NCI-H1694 treated with DMSO at 0.1 percent for 48 hours (cell line): ENCODE data around the gene NIPAL3.
A peak's percentile ranks its signal among the peaks of the same experiment; 100 is the strongest.

Experiments used
- DNase-seq: peaks from one replicate; lab custom pipeline; 2025; lab: John Stamatoyannopoulos, UW

NIPAL3 gene

DNA sequence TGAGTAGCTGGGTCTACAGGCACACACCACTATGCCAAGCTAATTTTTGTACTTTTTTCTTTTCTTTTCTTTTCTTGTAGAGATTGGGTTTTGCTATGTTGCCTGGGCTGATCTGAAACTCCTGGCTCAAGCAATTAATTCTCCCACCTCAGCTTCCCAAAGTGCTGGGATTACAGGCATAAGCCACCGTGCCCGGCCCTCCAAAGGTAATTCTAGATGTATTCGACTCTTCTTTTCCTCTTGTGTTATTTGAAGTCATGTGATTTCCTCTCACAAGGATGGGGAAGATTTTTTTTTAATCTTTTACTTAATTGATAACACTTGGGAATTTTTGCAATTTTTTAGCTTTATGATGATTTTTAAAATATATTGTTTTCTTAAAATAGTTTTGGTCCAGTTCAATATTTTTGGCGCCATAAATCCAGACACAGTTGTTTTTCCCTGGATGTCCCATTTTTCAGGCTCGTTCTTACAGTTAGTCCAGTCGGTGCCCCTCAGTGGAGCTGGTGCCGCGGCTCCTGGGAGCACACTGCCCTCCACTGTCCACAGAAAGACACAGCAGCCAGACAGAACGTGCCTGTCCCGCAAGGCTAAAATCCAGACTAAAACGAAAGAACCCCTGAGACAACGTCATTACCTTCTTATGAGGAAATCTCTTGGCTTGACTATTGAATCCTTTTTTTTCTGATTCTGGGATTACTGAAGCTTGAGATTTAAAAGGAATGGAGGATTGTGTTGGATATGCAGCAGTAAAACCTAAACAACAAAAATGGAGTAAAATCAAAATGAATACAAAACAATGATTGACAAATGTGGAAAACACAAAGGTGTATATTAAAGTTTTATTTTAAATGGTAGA, 24.4 kb upstream of the NIPAL3 start:
- peak; percentile 75 for DNase-seq

DNA sequence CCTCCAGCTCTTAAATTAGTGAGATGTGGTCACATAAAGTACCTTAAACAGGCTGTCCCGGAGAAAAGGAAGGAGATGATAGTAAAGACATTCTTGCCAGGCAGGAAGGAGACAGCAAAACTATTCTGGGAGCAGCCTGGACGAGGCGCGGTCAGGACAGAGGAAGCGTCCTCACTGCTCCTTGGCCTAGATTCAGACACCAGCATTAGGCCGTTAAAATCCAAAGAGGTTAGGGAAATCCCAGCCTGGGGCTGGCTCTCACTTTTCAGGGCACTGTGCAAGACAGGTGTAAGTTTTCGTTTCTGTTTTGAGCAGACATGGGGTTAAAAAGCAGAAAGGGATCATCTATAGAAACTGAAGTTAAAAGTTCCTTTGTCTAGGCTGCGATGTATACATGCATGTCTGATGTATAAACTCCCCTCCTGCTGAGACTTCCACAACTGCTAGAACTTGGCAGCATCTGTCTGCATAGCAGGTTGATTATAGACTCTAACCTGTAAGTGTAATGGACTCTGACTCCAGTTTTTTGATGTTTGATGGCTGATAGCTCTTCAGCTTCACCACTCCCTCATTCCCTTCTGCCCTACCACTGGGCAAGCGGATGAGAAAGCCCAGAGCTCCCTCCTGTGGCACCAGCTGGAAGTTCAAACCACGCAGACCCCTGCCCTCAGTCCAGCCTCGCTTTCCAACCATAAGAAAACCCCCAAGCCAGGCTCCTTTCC, 23.6 kb upstream of the NIPAL3 start:
- peak; percentile 54 for DNase-seq

DNA sequence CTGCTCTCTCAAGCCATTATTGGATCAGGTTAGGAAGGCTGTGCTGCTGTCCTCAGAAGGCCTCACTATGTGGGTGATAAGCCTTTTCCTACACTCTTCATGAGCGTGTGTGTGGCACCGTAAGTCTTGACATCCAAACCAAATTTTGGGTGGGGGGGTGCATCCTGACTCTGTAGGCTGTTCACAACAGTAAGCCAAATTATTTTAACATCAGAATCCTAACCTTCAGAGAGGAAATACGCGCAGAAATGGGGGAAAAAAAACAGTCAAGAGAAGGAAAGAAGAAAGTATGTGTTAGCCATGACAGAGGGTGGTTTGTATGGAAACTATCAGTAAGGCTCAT, 23.0 kb upstream of the NIPAL3 start:
- DNase-seq, result no peak

- no peak for DNase-seq
Measured at GRCh38 chr1:24392982-24393650, 22.5 kb upstream of the NIPAL3 start.

GRCh38 chr1:24393892-24394291, 21.7 kb upstream of the NIPAL3 start:
- no peak for DNase-seq

GRCh38 chr1:24400065-24400464, 15.5 kb upstream of the NIPAL3 start:
- no peak for DNase-seq

- DNase-seq, result no peak
Measured at GRCh38 chr1:24403806-24404205, 11.8 kb upstream of the NIPAL3 start.

- DNase-seq, result no peak
Measured at GRCh38 chr1:24406788-24407187, 8.8 kb upstream of the NIPAL3 start.

GRCh38 chr1:24409535-24409934, 6.1 kb upstream of the NIPAL3 start:
- DNase-seq, result no peak

GRCh38 chr1:24410750-24411149, 4.9 kb upstream of the NIPAL3 start:
- no peak for DNase-seq

GRCh38 chr1:24411963-24412362, 3.6 kb upstream of the NIPAL3 start:
- DNase-seq, result no peak

DNA sequence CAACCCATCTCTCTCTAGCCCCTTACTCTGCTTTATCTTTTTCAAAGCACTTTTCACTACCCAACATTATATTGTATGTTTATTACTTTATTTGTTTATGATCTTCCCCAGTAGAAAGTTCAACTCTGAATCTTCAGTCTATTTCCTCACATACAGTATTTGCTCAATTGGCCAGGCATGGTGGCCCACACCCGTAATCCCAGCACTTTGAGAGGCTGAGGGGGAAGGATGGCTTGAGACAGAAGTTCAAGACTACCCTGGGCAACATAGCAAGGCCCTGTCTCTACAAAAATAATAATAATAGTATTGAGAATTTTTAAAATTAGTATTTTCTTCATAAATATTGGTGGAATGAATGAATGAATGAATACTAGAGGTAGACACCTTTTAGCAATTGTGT, 3.2 kb upstream of the NIPAL3 start:
- no peak for DNase-seq

DNA sequence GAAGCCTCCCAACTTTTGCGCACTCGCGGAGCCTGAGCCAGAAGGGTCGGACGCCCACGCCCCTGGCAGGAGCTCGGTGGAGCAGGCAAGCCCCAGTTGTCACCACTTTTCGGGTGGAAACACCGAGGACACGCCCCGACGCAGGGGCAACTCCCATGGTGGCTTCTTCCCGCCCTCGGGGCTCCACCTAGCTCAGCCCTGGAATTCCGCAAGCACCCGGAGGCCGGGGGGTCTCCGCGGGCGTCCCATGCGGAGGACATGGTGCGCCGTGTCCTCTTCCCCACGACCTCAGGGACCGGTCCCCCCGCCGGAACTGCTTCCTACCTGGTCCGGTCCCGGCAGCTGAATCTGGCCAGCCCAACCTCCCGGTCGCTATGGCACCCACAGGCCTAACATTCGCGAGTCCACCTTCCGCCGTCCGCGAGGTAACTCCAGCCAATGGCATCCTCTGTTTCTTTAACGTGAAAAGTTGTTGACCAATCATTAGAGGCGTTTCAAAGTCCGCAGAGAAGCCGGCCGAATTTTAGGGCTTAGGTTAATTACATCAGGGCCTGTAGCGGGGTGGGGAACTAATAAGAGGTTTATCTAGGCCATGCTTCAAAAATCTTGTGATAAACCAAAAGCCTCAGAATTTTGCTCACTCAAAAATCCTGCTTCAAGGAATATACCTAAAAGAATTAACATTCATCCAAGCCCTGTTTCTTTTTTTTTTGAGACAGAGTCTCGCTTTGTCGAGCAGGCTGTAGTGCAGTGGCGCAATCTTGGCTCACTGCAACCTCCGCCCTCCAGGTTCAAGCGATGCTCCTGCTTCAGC, 2.0 kb upstream of the NIPAL3 start, which contains the start of gene STPG1:
Gene STPG1, minus strand, starts transcription at position 433 of the 814 bp plus-strand sequence. CDS start 12,394 bp downstream, outside the sequence.
- DNase-seq, result no peak

- no peak for DNase-seq
Measured at GRCh38 chr1:24414775-24415333, 748 bp upstream of the NIPAL3 start.

GRCh38 chr1:24415910-24416665, 486 bp downstream of the NIPAL3 start:
- peak; percentile 9 for DNase-seq

DNA sequence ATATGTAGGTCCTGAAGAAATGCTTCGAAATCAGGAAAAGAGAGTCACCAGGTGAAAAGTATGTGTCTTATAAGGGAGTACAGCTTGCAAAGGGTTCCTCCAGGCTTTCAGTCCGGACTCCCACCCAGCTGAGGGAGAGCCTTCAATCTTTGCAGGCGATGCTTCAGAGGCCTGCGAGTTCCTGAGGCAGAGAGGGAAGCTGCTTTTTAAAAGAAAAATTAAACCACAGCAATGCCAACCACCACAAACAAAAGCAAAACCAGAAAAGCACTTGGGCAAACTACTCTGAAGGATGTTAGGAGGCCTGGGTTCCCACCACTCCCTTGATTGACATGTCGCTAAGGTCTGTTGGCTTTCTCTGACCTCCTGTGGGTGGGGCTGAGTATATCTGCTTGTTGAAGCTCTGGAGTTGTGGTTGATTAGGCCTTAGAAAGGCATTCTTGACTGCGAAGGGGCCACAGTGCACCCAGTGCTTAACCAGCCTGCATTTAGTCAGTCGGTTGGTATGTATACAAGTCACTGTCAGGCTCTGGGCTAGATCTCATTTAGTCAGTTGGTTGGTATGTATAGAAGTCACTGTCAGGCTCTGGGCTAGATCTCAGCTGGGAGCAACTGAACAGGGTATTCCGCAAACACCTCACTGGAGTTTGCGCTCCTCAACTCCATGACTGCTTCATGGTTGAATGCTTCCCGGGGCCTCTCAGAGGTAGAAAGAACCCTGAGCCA, 1.2 kb downstream of the NIPAL3 start:
- no peak for DNase-seq

DNA sequence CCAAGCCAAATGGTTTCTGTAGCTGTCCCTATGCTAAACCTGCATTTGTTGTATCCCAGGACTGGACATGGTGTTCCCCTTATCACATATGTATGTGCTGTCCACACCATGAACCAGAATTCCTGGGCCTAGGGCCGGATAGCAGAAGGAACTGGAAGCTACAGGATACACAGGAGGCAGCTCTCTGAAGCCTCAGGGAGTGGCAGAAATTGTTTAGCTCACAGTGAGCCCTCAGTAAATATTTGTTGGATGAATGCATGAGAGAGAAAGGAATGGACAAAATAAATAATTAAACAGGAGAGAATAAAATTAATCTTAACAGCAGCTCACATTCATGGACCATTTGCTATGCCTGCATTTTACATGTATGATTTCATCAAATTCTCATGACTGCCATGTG, 2.1 kb downstream of the NIPAL3 start:
- no peak for DNase-seq

DNA sequence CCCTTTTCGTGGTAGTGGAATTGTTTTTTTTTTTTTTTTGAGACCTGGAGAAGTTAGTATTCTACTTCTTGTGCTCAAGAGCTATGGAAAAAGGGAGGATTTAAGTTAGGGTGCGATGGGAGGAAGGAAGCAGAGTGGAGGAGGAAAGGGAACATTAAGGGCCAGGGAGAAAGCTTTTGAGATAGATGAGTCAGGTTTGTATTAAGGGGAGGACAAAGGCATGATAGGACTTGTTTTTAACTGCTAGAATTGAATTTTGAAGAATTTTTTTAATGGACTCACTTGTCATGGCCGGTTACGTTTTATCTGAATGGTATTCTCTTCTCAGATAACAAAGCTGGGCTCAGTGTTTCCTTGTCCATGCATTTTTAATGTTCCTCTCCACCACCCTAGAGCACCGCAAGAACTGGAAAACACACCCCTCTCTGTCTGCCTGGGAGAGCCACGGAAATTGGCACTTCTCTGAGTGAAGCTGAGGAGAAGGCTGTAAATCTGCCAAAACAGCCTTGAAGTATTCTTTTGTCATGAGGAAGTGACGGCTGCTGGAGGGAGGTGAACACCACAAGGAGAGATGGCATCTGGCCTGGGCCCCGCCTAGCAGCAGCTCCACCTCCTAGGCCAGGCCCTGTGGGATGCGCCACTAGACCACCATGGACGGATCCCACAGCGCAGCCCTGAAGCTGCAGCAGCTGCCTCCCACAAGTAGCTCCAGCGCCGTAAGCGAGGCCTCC, 3.5 kb downstream of the NIPAL3 start:
- DNase-seq, result no peak

- DNase-seq, result no peak
Measured at GRCh38 chr1:24420547-24420946, 4.9 kb downstream of the NIPAL3 start.

DNA sequence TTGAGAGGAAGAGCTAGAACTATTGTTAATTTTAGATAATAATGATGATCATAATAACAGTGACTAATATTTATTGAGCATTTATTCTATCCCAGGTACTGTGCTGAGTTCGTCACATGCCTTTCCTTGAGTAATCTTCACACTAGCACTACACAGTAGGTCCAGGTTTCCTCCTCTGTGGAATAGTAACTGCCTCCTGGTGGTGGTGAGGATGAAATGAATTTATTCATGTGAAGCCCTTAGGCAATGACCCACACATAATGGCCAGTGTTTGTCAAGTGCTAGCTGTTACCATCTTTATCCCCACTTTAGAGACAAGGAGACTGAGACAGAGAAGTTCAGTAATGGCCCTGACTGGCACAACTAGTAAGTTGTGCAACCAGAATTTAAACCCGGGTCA, 5.9 kb downstream of the NIPAL3 start:
- DNase-seq, result no peak
